Measurements from ENCODE around the gene LDLRAD1. TPM values are rescaled to one million over a fixed set of nuclear protein-coding genes. Genes with fewer than 3 reads are reported as not detected.

LDLRAD1 gene
- not detected for total RNA-seq

DNA sequence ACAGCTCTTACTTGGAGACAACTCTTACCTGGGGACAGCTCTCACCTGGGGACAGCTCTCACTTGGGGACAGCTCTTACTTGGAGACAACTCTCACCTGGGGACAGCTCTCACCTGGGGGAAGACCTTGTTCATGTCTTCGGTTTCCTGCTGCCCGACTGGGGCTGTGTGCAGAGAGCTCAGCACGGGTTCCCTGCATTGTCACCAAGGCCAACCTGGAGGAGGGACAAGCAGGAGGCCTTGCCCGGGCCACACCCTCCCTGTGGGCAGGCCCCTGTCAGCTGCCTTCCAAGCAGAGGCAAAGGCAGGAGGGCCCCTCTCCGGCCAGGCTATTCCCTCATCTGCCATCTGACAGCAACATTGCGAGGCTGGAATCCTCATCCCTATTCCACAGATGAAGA lies at the start of gene LDLRAD1:
LDLRAD1 (minus strand) TSS at position 208 of the 400 bp plus-strand sequence; CDS start at position 134, 74 bp downstream.
- DNase-seq: no peak
- no peaks in the 10 kb centered on the region for H3K36me3 ChIP-seq
- no peaks in the 10 kb centered on the region for H3K9me3 ChIP-seq
- peaks cover 0 to 6% of the 10 kb centered on the region in 2 donors for H3K4me1 ChIP-seq
- intact Hi-C loops (cut with DNase I): no loop called here
- no peak for TF ChIP-seq POLR2A (IDR thresholded peaks at IDR 0.05)
- TF ChIP-seq, protein P1, sequence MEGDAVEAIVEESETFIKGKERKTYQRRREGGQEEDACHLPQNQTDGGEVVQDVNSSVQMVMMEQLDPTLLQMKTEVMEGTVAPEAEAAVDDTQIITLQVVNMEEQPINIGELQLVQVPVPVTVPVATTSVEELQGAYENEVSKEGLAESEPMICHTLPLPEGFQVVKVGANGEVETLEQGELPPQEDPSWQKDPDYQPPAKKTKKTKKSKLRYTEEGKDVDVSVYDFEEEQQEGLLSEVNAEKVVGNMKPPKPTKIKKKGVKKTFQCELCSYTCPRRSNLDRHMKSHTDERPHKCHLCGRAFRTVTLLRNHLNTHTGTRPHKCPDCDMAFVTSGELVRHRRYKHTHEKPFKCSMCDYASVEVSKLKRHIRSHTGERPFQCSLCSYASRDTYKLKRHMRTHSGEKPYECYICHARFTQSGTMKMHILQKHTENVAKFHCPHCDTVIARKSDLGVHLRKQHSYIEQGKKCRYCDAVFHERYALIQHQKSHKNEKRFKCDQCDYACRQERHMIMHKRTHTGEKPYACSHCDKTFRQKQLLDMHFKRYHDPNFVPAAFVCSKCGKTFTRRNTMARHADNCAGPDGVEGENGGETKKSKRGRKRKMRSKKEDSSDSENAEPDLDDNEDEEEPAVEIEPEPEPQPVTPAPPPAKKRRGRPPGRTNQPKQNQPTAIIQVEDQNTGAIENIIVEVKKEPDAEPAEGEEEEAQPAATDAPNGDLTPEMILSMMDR (IDR thresholded peaks at IDR 0.05): no peak
- no peaks in the 10 kb centered on the region for H3K27me3 ChIP-seq
- no peak within 1 kb of the TSS for H3K4me3 ChIP-seq (replicated peaks in 1 of 3)
- 35 to 40% methylated on average over 6 of the region's 6 CpGs for WGBS, 2 donors
- no peak within 1 kb of the TSS for H3K27ac ChIP-seq

GRCh38 chr1:54064299-54064698 lies 46.3 kb upstream of the LDLRAD1 start:
- Histone ChIP-seq H3K36me3 (peaks cover 0 to 2% of the 10 kb centered on the region in 2 donors), H3K4me3 (replicated peaks in 1 of 3) (no peak overlapping the region), H3K27ac (no peak overlapping the region), H3K9me3 (no peaks in the 10 kb centered on the region), H3K4me1 (no peaks in the 10 kb centered on the region), H3K27me3 (no peaks in the 10 kb centered on the region)
- 82 to 95% methylated on average over 5 of the region's 5 CpGs for WGBS, 2 donors
- no peak for DNase-seq
- TF ChIP-seq POLR2A (IDR thresholded peaks at IDR 0.05): no peak
- TF ChIP-seq, protein P1 (IDR thresholded peaks at IDR 0.05): no peak
- intact Hi-C loops (cut with DNase I): no loop called here

GRCh38 chr1:54054438-54054749 lies 36.4 kb upstream of the LDLRAD1 start:
- Histone ChIP-seq H3K27ac (no peak overlapping the region), H3K9me3 (no peaks in the 10 kb centered on the region), H3K36me3 (peaks cover 0 to 4% of the 10 kb centered on the region in 2 donors), H3K4me1 (peaks cover 17 to 24% of the 10 kb centered on the region in 2 donors), H3K4me3 (replicated peaks in 1 of 3) (peak overlapping the region in 1 of 3 donors; percentile 28), H3K27me3 (no peaks in the 10 kb centered on the region)
- no peak for DNase-seq
- 59 to 66% methylated on average over 5 of the region's 5 CpGs for WGBS, 2 donors
- TF ChIP-seq POLR2A (IDR thresholded peaks at IDR 0.05): no peak
- TF ChIP-seq, protein P1 (IDR thresholded peaks at IDR 0.05): no peak
- intact Hi-C loops (cut with DNase I): loop anchor here (5.0 kb wide), 1 partner anchor 107 kb away; the partner anchor contains the start of genes IFT25 and LRRC42

GRCh38 chr1:54053745-54054437 lies 35.9 kb upstream of the LDLRAD1 start:
- H3K36me3 ChIP-seq: peaks cover 0 to 4% of the 10 kb centered on the region in 2 donors
- no peaks in the 10 kb centered on the region for H3K9me3 ChIP-seq
- peak overlapping the region; percentile 28 to 73 (median 38) for H3K4me3 ChIP-seq (replicated peaks in 1 of 3)
- no peak for DNase-seq
- intact Hi-C loops (cut with DNase I): loop anchor here (5.0 kb wide), 1 partner anchor 107 kb away; the partner anchor contains the start of genes IFT25 and LRRC42
- TF ChIP-seq, protein P1 (IDR thresholded peaks at IDR 0.05): no peak
- no peak for TF ChIP-seq POLR2A (IDR thresholded peaks at IDR 0.05)
- no peaks in the 10 kb centered on the region for H3K27me3 ChIP-seq
- H3K27ac ChIP-seq: peak overlapping the region in 2 of 3 donors; percentile 10 to 85
- 20 to 31% methylated on average over 9 to 21 of the region's 21 CpGs for WGBS, 2 donors
- peaks cover 17 to 25% of the 10 kb centered on the region in 2 donors for H3K4me1 ChIP-seq
